OCI-LY7 (cell line): ENCODE data around the gene KLHL17. TPM values are rescaled to one million over a fixed set of nuclear protein-coding genes. Genes with fewer than 3 reads are reported as not detected.
"Not testable (repeated sequence)": the region's sequence is repeated elsewhere in the genome, so short reads cannot be mapped to it uniquely, and the experiment has no call there.

Experiments used
- BruUV-seq: library from RNA; stranded (reverse); fragments of 400-500 nt; replicated peaks from 2 replicates; lab custom pipeline; 2021; lab: Mats Ljungman, UMichigan
- CTCF ChIA-PET: fragments of 300-600 bp; sonication (Branson Sonifier 250); formaldehyde crosslinking; loops from one replicate; lab custom pipeline; 2022; ENCODE audit warnings: antibody characterized with exemption; ENCODE audit not compliant: unreplicated experiment; lab: Charles Lee
- POLR2A ChIA-PET: fragments of 300-600 bp; sonication (Branson Sonifier 250); formaldehyde crosslinking; loops from one replicate; lab custom pipeline; 2022; ENCODE audit warnings: antibody characterized with exemption; lab: Charles Lee
- DNase-seq: peaks from one replicate; pipeline ENCODE4 v3.0.0-alpha.2; 2015; ENCODE audit warnings: low spot score
- H2AFZ ChIP-seq: fragments of 200-600 bp; sonication (generic), shearing (Covaris generic); 2 replicates; pipeline ENCODE4 v1.6.1; 2014; ENCODE audit warnings: mild to moderate bottlenecking, antibody characterized with exemption, low read length, moderate library complexity
- H3K27ac ChIP-seq: fragments of 200-600 bp; sonication (generic); 2 replicates; pipeline ENCODE4 v1.5.1; 2014; ENCODE audit warnings: mixed run types, low read depth, mild to moderate bottlenecking, moderate library complexity, low read length, inconsistent platforms; ENCODE audit not compliant: poor library complexity, severe bottlenecking
- H3K36me3 ChIP-seq: fragments of 200-600 bp; sonication (generic); 2 replicates; pipeline ENCODE4 v1.6.1; 2014; ENCODE audit warnings: mild to moderate bottlenecking, antibody characterized with exemption, low read length, moderate library complexity, mixed read lengths; ENCODE audit not compliant: insufficient read depth
- H3K4me1 ChIP-seq: fragments of 200-600 bp; sonication (generic); 2 replicates; pipeline ENCODE4 v1.5.1; 2014; ENCODE audit warnings: mild to moderate bottlenecking, low read length; ENCODE audit not compliant: insufficient read depth, poor library complexity, severe bottlenecking
- H3K4me2 ChIP-seq: fragments of 200-600 bp; sonication (generic); 2 replicates; pipeline ENCODE4 v1.6.1; 2014; ENCODE audit warnings: mild to moderate bottlenecking, low read length
- H3K4me3 ChIP-seq: fragments of 200-600 bp; sonication (generic); 2 replicates; pipeline ENCODE4 v1.5.1; 2014; ENCODE audit warnings: mild to moderate bottlenecking, low read depth, low read length; ENCODE audit not compliant: poor library complexity, severe bottlenecking
- H3K79me2 ChIP-seq: fragments of 200-600 bp; sonication (generic); 2 replicates; pipeline ENCODE4 v1.6.1; 2016; ENCODE audit warnings: low read depth, mild to moderate bottlenecking, low read length, moderate library complexity, mixed read lengths; ENCODE audit not compliant: insufficient read depth
- H3K9me2 ChIP-seq: fragments of 200-600 bp; sonication (generic); 2 replicates; pipeline ENCODE4 v1.6.1; 2016; ENCODE audit warnings: mild to moderate bottlenecking, low read length, mixed read lengths; ENCODE audit not compliant: insufficient read depth
- H3K9me3 ChIP-seq: fragments of 200-600 bp; sonication (generic); 2 replicates; pipeline ENCODE4 v1.6.1; 2014; ENCODE audit warnings: mild to moderate bottlenecking, mixed run types, low read length, mixed read lengths
- H4K20me1 ChIP-seq: fragments of 200-600 bp; sonication (generic); 2 replicates; pipeline ENCODE4 v1.6.1; 2014; ENCODE audit warnings: mild to moderate bottlenecking, antibody characterized with exemption, low read length, moderate library complexity, mixed read lengths; ENCODE audit not compliant: insufficient read depth
- EZH2phosphoT487 ChIP-seq: fragments of 200-600 bp; sonication (generic); IDR thresholded peaks from 2 replicates; pipeline ENCODE4 v1.6.1; 2018; ENCODE audit warnings: low read depth, borderline replicate concordance, mild to moderate bottlenecking, mixed run types, antibody characterized with exemption, low read length, moderate library complexity, mixed read lengths
- intact Hi-C: fragments of 100-400 bp; cut with micrococcal nuclease; formaldehyde crosslinking; loops from one replicate; pipeline ENCODE4 v1.10.0; 2022; ENCODE audit not compliant: unreplicated experiment
- total RNA-seq, 2 experiments: library from RNA; depleted of rRNA in 1 of 2; stranded (reverse); fragments of >200 nt in 1 of 2; shearing (Covaris generic) in 1 of 2; gene quantifications; 2 replicates each; pipeline ENCODE4 v1.2.3, GENCODE V29; 2014 to 2022
- TF ChIP-seq, protein P1 (sequence below): fragments of 200-600 bp; sonication (generic); conservative IDR thresholded peaks from 2 replicates; pipeline ENCODE4 v1.5.1; 2014; ENCODE audit warnings: mild to moderate bottlenecking, antibody characterized with exemption, low read length, moderate library complexity, mixed read lengths

The KLHL17 gene
- total RNA-seq, 2 experiments from 2014 or later, result 21.7 to 23.3 TPM

GRCh38 chr1:991895-992294 is 31.5 kb downstream of the KLHL17 start:
- Histone ChIP-seq H3K4me3 (no peak overlapping the region), H2AFZ (no peak overlapping the region), H3K27ac (no peak overlapping the region), H3K4me1 (no peaks in the 10 kb centered on the region), H3K9me2 (no peaks in the 10 kb centered on the region), H3K4me2 (no peak overlapping the region), H3K79me2 (no peaks in the 10 kb centered on the region), H3K9me3 (no peaks in the 10 kb centered on the region), H4K20me1 (no peaks in the 10 kb centered on the region), H3K36me3 (no peaks in the 10 kb centered on the region)
- ChIA-PET CTCF (no interaction called here), POLR2A (interaction anchor here (1.4 kb wide), 1 partner anchor 16 kb away, joined by 4 read pairs; no protein-coding TSS in a partner anchor)
- no peak for DNase-seq
- BruUV-seq, result no TSS peak
- TF ChIP-seq EZH2phosphoT487, result no peak
- TF ChIP-seq, protein P1, sequence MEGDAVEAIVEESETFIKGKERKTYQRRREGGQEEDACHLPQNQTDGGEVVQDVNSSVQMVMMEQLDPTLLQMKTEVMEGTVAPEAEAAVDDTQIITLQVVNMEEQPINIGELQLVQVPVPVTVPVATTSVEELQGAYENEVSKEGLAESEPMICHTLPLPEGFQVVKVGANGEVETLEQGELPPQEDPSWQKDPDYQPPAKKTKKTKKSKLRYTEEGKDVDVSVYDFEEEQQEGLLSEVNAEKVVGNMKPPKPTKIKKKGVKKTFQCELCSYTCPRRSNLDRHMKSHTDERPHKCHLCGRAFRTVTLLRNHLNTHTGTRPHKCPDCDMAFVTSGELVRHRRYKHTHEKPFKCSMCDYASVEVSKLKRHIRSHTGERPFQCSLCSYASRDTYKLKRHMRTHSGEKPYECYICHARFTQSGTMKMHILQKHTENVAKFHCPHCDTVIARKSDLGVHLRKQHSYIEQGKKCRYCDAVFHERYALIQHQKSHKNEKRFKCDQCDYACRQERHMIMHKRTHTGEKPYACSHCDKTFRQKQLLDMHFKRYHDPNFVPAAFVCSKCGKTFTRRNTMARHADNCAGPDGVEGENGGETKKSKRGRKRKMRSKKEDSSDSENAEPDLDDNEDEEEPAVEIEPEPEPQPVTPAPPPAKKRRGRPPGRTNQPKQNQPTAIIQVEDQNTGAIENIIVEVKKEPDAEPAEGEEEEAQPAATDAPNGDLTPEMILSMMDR, result no peak
- intact Hi-C loops, result no loop called here

- Histone ChIP-seq H3K9me3 (no peaks in the 10 kb centered on the region), H3K79me2 (no peaks in the 10 kb centered on the region), H2AFZ (no peak overlapping the region), H3K27ac (no peak overlapping the region), H3K9me2 (no peaks in the 10 kb centered on the region), H3K4me2 (no peak overlapping the region), H4K20me1 (no peaks in the 10 kb centered on the region), H3K4me1 (no peaks in the 10 kb centered on the region), H3K4me3 (no peak overlapping the region), H3K36me3 (no peaks in the 10 kb centered on the region)
- intact Hi-C loops, result no loop called here
- POLR2A ChIA-PET, result interaction anchor here (1.4 kb wide), 1 partner anchor 15 kb away, joined by 4 read pairs; no protein-coding TSS in a partner anchor
- no peak for DNase-seq
- TF ChIP-seq EZH2phosphoT487, result no peak
- TF ChIP-seq, protein P1, result no peak
- CTCF ChIA-PET, result no interaction called here
- BruUV-seq, result no TSS peak
Measured at GRCh38 chr1:992362-992761, 32.0 kb downstream of the KLHL17 start.

GRCh38 chr1:993379-993995 is 33.1 kb downstream of the KLHL17 start:
- H3K36me3 ChIP-seq, result no peaks in the 10 kb centered on the region
- H3K4me1 ChIP-seq, result no peaks in the 10 kb centered on the region
- no peaks in the 10 kb centered on the region for H4K20me1 ChIP-seq
- TF ChIP-seq, protein P1, result no peak
- no peak for TF ChIP-seq EZH2phosphoT487
- H3K9me3 ChIP-seq, result no peaks in the 10 kb centered on the region
- DNase-seq, result no peak
- ChIA-PET CTCF (no interaction called here), POLR2A (no interaction called here)
- no peaks in the 10 kb centered on the region for H3K79me2 ChIP-seq
- H3K27ac ChIP-seq, result no peak overlapping the region
- H2AFZ ChIP-seq, result no peak overlapping the region
- no TSS peak for BruUV-seq
- intact Hi-C loops, result no loop called here
- no peak overlapping the region for H3K4me3 ChIP-seq
- no peaks in the 10 kb centered on the region for H3K9me2 ChIP-seq
- H3K4me2 ChIP-seq, result no peak overlapping the region

GRCh38 chr1:994546-994945 is 34.2 kb downstream of the KLHL17 start:
- H3K9me3 ChIP-seq, intact Hi-C loops, CTCF ChIA-PET, H3K4me1 ChIP-seq, H3K4me2 ChIP-seq, BruUV-seq, H2AFZ ChIP-seq, DNase-seq, H3K4me3 ChIP-seq, H3K36me3 ChIP-seq, H3K79me2 ChIP-seq, H4K20me1 ChIP-seq, H3K9me2 ChIP-seq, H3K27ac ChIP-seq, POLR2A ChIA-PET: not testable (repeated sequence)
